HepG2 (cell line): Measurements from ENCODE around the gene IGSF8. TPM values are rescaled to one million over a fixed set of nuclear protein-coding genes. Genes with fewer than 3 reads are reported as not detected.
"Not testable (repeated sequence)": the region's sequence is repeated elsewhere in the genome, so short reads cannot be mapped to it uniquely, and the experiment has no call there.

Experiments used
- ATAC-seq: fragments of 200-7000 bp; cut with Tn5 transposase; 3 replicates; pipeline ENCODE4 v1.9.1; 2020; ENCODE audit warnings: mild to moderate bottlenecking, moderate library complexity
- BruUV-seq: library from RNA; stranded (reverse); fragments of 400-500 nt; replicated peaks from 2 replicates; lab custom pipeline; 2021; lab: Mats Ljungman, UMichigan
- CTCF ChIA-PET: fragments of 300-600 bp; formaldehyde crosslinking; extraction: SDS; loops from one replicate; lab custom pipeline; 2021; ENCODE audit warnings: low total read pairs, inconsistent platforms, low intra/inter-chr PET ratio; lab: Yijun Ruan, JAX
- POLR2A ChIA-PET: fragments of 350-600 bp; sonication (Branson Sonifier 250); formaldehyde crosslinking; loops from one replicate; lab custom pipeline; 2020; ENCODE audit warnings: antibody characterized with exemption, inconsistent platforms; lab: Yijun Ruan, JAX
- DNase-seq: peaks from one replicate; pipeline ENCODE4 v3.0.0-alpha.2; 2015; ENCODE audit warnings: low spot score
- FAIRE-seq: peaks from 3 replicates; lab custom pipeline; 2011; peaks lifted over from hg19 to GRCh38; lab: Jason Lieb, UNC
- H2AFZ ChIP-seq: one replicate; pipeline ENCODE4 v1.6.1; 2011; ENCODE audit warnings: low read length, inconsistent platforms
- H3K27ac ChIP-seq: fragments of 300-600 bp; 3 replicates; pipeline ENCODE4 v1.8.0; 2011; ENCODE audit warnings: mixed run types, mild to moderate bottlenecking, mixed read lengths, low read length, inconsistent platforms; ENCODE audit not compliant: insufficient read depth; ENCODE audit errors: extremely low read length
- H3K27me3 ChIP-seq, 2 experiments: fragments of 200-600 bp in 1 of 2; 2 replicates in 1 of 2; 3 replicates in 1 of 2; pipeline versions ENCODE4 v1.6.0 to v1.8.0; 2011; ENCODE audit warnings: low read length in 2 of 2, mild to moderate bottlenecking in 2 of 2, moderate library complexity in 2 of 2, inconsistent platforms in 1 of 2; ENCODE audit not compliant: insufficient read depth in 2 of 2, control insufficient read depth in 1 of 2
- H3K36me3 ChIP-seq, 2 experiments: fragments of 200-600 bp in 1 of 2; replicated peaks in 1 of 2; 2 replicates in 1 of 2; 3 replicates in 1 of 2; pipeline versions ENCODE4 v1.5.1 to v1.8.0; 2011; ENCODE audit warnings: low read length in 2 of 2, inconsistent platforms in 1 of 2; ENCODE audit not compliant: insufficient read depth in 2 of 2, control insufficient read depth in 1 of 2
- H3K4me1 ChIP-seq: 2 replicates; pipeline ENCODE4 v1.5.1; 2012; ENCODE audit warnings: low read length, inconsistent platforms; ENCODE audit not compliant: insufficient read depth
- H3K4me2 ChIP-seq: 2 replicates; pipeline ENCODE4 v1.6.0; 2011; ENCODE audit warnings: low read depth, low read length, inconsistent platforms
- H3K4me3 ChIP-seq, 3 experiments: fragments of 200-600 bp in 1 of 3; sonication (generic), shearing (Covaris generic) in 1 of 3; replicated peaks in 1 of 3; 2 replicates each; pipeline ENCODE4 v1.5.1; 2011 to 2016; ENCODE audit warnings: low read length in 3 of 3, inconsistent platforms in 2 of 3, low read depth in 2 of 3, mild to moderate bottlenecking in 2 of 3, control low read depth in 1 of 3, mixed read lengths in 1 of 3; ENCODE audit not compliant: insufficient read depth in 1 of 3
- H3K79me2 ChIP-seq: one replicate; pipeline ENCODE4 v1.6.1; 2011; ENCODE audit warnings: low read length, inconsistent platforms; ENCODE audit not compliant: insufficient read depth
- H3K9ac ChIP-seq: 2 replicates; pipeline ENCODE4 v1.6.0; 2011; ENCODE audit warnings: mild to moderate bottlenecking, low read depth, low read length, inconsistent platforms; ENCODE audit not compliant: insufficient read depth
- H3K9me3 ChIP-seq: 2 replicates; pipeline ENCODE4 v1.5.1; 2012; ENCODE audit warnings: mild to moderate bottlenecking, low read length
- H4K20me1 ChIP-seq: 2 replicates; pipeline ENCODE4 v1.6.0; 2011; ENCODE audit warnings: inconsistent platforms, mild to moderate bottlenecking, low read length, moderate library complexity; ENCODE audit not compliant: insufficient read depth
- CEBPB ChIP-seq: IDR thresholded peaks from 2 replicates; pipeline ENCODE4 v1.6.1; 2011; ENCODE audit warnings: low read depth, low read length, improper control_type of control experiment, borderline replicate concordance
- FOSL2 ChIP-seq: sonication (generic); formaldehyde crosslinking; IDR thresholded peaks from 2 replicates; pipeline ENCODE4 v1.4.0; 2020; ENCODE audit warnings: missing genetic modification reagents
- NR2F1 ChIP-seq, 2 experiments: fragments of 450-650 bp in 1 of 2; formaldehyde crosslinking in 1 of 2; IDR thresholded peaks; 2 replicates each; pipeline versions ENCODE4 v1.5.0 to v1.6.1; 2016 to 2020; ENCODE audit warnings: mild to moderate bottlenecking in 1 of 2, missing compliant biosample characterization in 1 of 2, missing genetic modification reagents in 1 of 2, moderate library complexity in 1 of 2
- NR2F6 ChIP-seq, 2 experiments: IDR thresholded peaks; 2 replicates each; pipeline ENCODE4 v1.6.1; 2016; ENCODE audit warnings: antibody characterized with exemption in 1 of 2, mild to moderate bottlenecking in 1 of 2
- RARA ChIP-seq: IDR thresholded peaks from 2 replicates; pipeline ENCODE4 v1.6.1; 2016; ENCODE audit warnings: missing genetic modification reagents, missing compliant biosample characterization
- RCOR2 ChIP-seq: IDR thresholded peaks from 2 replicates; pipeline ENCODE4 v1.6.1; 2016; ENCODE audit warnings: missing biosample characterization, missing genetic modification reagents
- WGBS: methylation state at CpG from one replicate; pipeline ENCODE4 v1.1.6; 2017; ENCODE audit warnings: low lambda C conversion rate; 5-methylcytosine and 5-hydroxymethylcytosine counted together
- in situ Hi-C: cut with HindIII; loops from 2 replicates; pipeline ENCODE4 v1.10.0; 2017; ENCODE audit warnings: low pct_unique_long_range_greater_than_20kb; ENCODE audit not compliant: extremely low pct_ligation_motif_present
- intact Hi-C: fragments of 100-400 bp; cut with micrococcal nuclease; formaldehyde crosslinking; loops from one replicate; pipeline ENCODE4 v1.10.0; 2022; ENCODE audit not compliant: unreplicated experiment
- polyA plus RNA-seq, 8 experiments: library from polyadenylated mRNA; depleted of rRNA in 3 of 8; stranded (reverse) in 7 of 8; unstranded in 1 of 8; fragments of >200 nt; fragmentation: Illumina TruSeq in 4 of 8; extraction: Trizol in 4 of 8; gene quantifications; 2 replicates each; pipeline versions ENCODE4 v1.2.1 to v1.2.3, GENCODE V29; 2011 to 2016; ENCODE audit warnings: low read depth in 4 of 8, missing spikeins in 1 of 8, mixed read lengths in 1 of 8; ENCODE audit not compliant: insufficient read depth in 1 of 8
- total RNA-seq, 5 experiments: library from RNA; depleted of rRNA; stranded (reverse); fragments of >200 nt; fragmentation: Illumina TruSeq; extraction: Trizol; gene quantifications; 2 replicates each; pipeline ENCODE4 v1.2.3, GENCODE V29; 2016; ENCODE audit warnings: low read depth in 1 of 5
- TF ChIP-seq, protein P1 (sequence below): sonication (generic); formaldehyde crosslinking; IDR thresholded peaks from 2 replicates; pipeline ENCODE4 v1.5.0; 2020; ENCODE audit warnings: mild to moderate bottlenecking, missing genetic modification reagents

Gene IGSF8
- total and polyA plus RNA-seq, 2 of the 13 experiments (the other 11 are each of a cell fraction or from before 2014, with no cell fraction given), result 24.0 to 41.0 TPM

DNA sequence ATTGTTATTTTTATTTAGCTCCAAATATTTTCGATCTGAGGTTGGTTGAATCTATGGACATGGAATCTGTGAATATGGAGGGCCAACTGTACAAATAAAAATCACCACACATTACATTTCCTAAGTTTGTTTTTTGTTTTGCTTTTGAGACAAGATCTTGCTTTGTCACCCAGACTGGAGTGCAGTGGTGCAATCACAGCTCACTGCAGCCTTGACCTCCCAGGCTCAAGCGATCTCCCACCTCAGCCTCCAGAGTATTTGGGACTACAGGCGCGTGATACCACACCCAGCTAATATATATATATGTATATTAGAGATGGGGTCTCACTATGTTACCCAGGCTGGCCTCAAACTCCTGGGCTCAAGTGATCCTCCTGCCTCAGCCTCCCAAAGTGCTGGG lies 27.9 kb upstream of the IGSF8 start:
- ATAC-seq; H3K27ac ChIP-seq; H3K4me2 ChIP-seq; H3K4me3 ChIP-seq; BruUV-seq; H4K20me1 ChIP-seq; H3K79me2 ChIP-seq; H2AFZ ChIP-seq; H3K36me3 ChIP-seq; H3K27me3 ChIP-seq; intact Hi-C loops; DNase-seq; in situ Hi-C loops; TF ChIP-seq NR2F6 (IDR thresholded peaks at IDR 0.05): not testable (repeated sequence)
- WGBS, result 33% methylated on average over 4 of the region's 4 CpGs
- TF ChIP-seq FOSL2 (CRISPR knock-in tag) (0 out of 2 replicates have a peak, but pooled peaks have one; percentile 19), RARA (0 out of 2 replicates have a peak, but pooled peaks have one; percentile 30), NR2F1 (CRISPR knock-in tag; IDR thresholded peaks at IDR 0.05) (peak in 1 of 2 experiments; percentile 38; a peak in 1 of 4 replicates), NR2F6 (CRISPR knock-in tag; IDR thresholded peaks at IDR 0.05) (0 out of 2 replicates have a peak, but pooled peaks have one; percentile 28), RCOR2 (CRISPR knock-in tag) (0 out of 2 replicates have a peak, but pooled peaks have one; percentile 30), CEBPB (peak; percentile 32; the same call in 1 of the 2 replicates)
- TF ChIP-seq, protein P1, sequence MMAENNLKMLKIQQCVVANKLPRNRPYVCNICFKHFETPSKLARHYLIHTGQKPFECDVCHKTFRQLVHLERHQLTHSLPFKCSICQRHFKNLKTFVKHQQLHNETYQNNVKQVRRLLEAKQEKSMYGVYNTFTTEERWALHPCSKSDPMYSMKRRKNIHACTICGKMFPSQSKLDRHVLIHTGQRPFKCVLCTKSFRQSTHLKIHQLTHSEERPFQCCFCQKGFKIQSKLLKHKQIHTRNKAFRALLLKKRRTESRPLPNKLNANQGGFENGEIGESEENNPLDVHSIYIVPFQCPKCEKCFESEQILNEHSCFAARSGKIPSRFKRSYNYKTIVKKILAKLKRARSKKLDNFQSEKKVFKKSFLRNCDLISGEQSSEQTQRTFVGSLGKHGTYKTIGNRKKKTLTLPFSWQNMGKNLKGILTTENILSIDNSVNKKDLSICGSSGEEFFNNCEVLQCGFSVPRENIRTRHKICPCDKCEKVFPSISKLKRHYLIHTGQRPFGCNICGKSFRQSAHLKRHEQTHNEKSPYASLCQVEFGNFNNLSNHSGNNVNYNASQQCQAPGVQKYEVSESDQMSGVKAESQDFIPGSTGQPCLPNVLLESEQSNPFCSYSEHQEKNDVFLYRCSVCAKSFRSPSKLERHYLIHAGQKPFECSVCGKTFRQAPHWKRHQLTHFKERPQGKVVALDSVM (CRISPR knock-in tag), result peak; percentile 83
- TF ChIP-seq, all 625 proteins: peak for 7; not testable (repeated sequence) for 618
- H3K9ac ChIP-seq, H3K9me3 ChIP-seq, CTCF ChIA-PET, FAIRE-seq, POLR2A ChIA-PET: not testable (repeated sequence)
- peaks cover 68% of the 10 kb centered on the region for H3K4me1 ChIP-seq
